ENCODE results near the gene UPF3A. TPM values are rescaled to one million over a fixed set of nuclear protein-coding genes. Genes with fewer than 3 reads are reported as not detected.

Gene UPF3A
- total and polyA plus RNA-seq, 2 of the 4 experiments (the other 2 are of a cell fraction) = 11.7 to 51.6 TPM

DNA sequence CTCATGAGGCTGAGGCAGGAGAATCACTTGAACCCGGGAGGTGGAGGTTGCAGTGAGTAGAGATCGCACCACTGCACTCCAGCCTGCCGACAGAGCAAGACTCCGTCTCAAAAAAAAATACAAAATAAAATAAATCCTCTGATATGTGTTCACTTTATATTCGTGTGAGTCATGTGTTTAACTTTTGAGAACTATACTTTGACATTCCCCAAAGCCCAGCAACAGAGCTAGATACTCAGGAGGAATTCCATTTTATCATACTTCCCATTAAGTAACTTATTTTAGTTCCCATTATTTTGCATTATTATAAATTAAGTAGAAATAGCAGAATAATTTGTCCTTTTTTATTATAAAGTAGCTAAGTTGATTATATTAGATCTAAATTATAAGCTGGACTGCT lies 29.6 kb downstream of the UPF3A start:
- H3K36me3 ChIP-seq (ENCODE audit: control insufficient read depth, insufficient read depth, low read length) = peaks cover 7% of the 10 kb centered on the region
- H3K4ac ChIP-seq (ENCODE audit: low read depth, low read length) = no peak overlapping the region
- H3K27me3 ChIP-seq (ENCODE audit: control insufficient read depth, insufficient read depth, low read length) = no peaks in the 10 kb centered on the region
- peak overlapping the region; percentile 42; the same call in 1 of the 2 replicates for H3K9ac ChIP-seq (ENCODE audit: low read depth, low read length)
- no peak overlapping the region for H3K56ac ChIP-seq (ENCODE audit: extremely low read depth, insufficient read depth, low read length)
- in situ Hi-C loops (cut with MboI; ENCODE audit: low sequenced_read_pairs) = no loop called here
- dilution Hi-C loops (cut with HindIII; ENCODE audit: low sequenced_read_pairs, unreplicated experiment) = no loop called here
- H3K4me1 ChIP-seq (ENCODE audit: control insufficient read depth, insufficient read depth, low read length) = peaks cover 11% of the 10 kb centered on the region
- H4K5ac ChIP-seq (ENCODE audit: low read depth, low read length) = no peak overlapping the region
- no peak overlapping the region for H3K14ac ChIP-seq (replicated peaks; ENCODE audit: low read depth, low read length)
- H2BK15ac ChIP-seq (ENCODE audit: low read depth, low read length) = no peak overlapping the region
- H3K9me3 ChIP-seq (ENCODE audit: control insufficient read depth, insufficient read depth, low read length) = no peaks in the 10 kb centered on the region
- H2AK9ac ChIP-seq (replicated peaks; ENCODE audit: low read depth, low read length, poor library complexity) = no peak overlapping the region
- WGBS, 2 experiments (ENCODE audit: extremely low coverage in 2 of 2, insufficient read length in 1 of 2) = no CpG with 5 or more reads among the region's 5 CpGs
- no peak overlapping the region for H2BK20ac ChIP-seq (ENCODE audit: low read depth, low read length)
- peak; percentile 75 for DNase-seq
- H3K23ac ChIP-seq (ENCODE audit: low read depth, low read length) = no peak overlapping the region; the same call in 1 of the 2 replicates
- no peak for TF ChIP-seq CTCF (conservative IDR thresholded peaks at IDR 0.05; ENCODE audit: low read depth, low read length)
- no peak for TF ChIP-seq RAD21 (IDR thresholded peaks at IDR 0.05; ENCODE audit: low read length)
- no peak for TF ChIP-seq MAFK (IDR thresholded peaks at IDR 0.05; ENCODE audit: low read depth, low read length)
- no peak for TF ChIP-seq NFE2L2 (IDR thresholded peaks at IDR 0.05; ENCODE audit: low read depth, low read length)
- no peak for TF ChIP-seq MAZ (IDR thresholded peaks at IDR 0.05; ENCODE audit: borderline replicate concordance, low read depth, low read length)
- no peak; the same call in 1 of the 2 replicates for TF ChIP-seq FOS (IDR thresholded peaks at IDR 0.05; ENCODE audit: low read depth, low read length)
- TF ChIP-seq, protein P1, sequence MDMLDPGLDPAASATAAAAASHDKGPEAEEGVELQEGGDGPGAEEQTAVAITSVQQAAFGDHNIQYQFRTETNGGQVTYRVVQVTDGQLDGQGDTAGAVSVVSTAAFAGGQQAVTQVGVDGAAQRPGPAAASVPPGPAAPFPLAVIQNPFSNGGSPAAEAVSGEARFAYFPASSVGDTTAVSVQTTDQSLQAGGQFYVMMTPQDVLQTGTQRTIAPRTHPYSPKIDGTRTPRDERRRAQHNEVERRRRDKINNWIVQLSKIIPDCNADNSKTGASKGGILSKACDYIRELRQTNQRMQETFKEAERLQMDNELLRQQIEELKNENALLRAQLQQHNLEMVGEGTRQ (IDR thresholded peaks at IDR 0.05; ENCODE audit: low read depth, low read length) = no peak
- no peak for TF ChIP-seq CEBPB (IDR thresholded peaks at IDR 0.05; ENCODE audit: low read depth, low read length)
- no peak for TF ChIP-seq MXI1 (IDR thresholded peaks at IDR 0.05; ENCODE audit: borderline replicate concordance, low read depth, low read length)
- TF ChIP-seq RFX5 (IDR thresholded peaks at IDR 0.05; ENCODE audit: low read depth, low read length) = no peak
- no peak for TF ChIP-seq SMC3 (IDR thresholded peaks at IDR 0.05; ENCODE audit: low read depth, low read length)
- no peak for TF ChIP-seq POLR2A (IDR thresholded peaks at IDR 0.05; ENCODE audit: low read depth, low read length)
- no peak for TF ChIP-seq RCOR1 (IDR thresholded peaks at IDR 0.05; ENCODE audit: insufficient replicate concordance, low read length)
- CTCF ChIA-PET = interaction anchor here (1.0 kb wide), 1 partner anchor 26 kb away, joined by 3 read pairs; no protein-coding TSS in a partner anchor
- no peak overlapping the region for H2BK120ac ChIP-seq (ENCODE audit: low read depth, low read length)
- H3K4me3 ChIP-seq (ENCODE audit: insufficient read depth, low read depth, low read length) = no peak overlapping the region
- H3K9me1 ChIP-seq (ENCODE audit: insufficient read depth, low read length) = peaks cover 3% of the 10 kb centered on the region; the same call in 1 of the 2 replicates
- POLR2A ChIA-PET (ENCODE audit: unreplicated experiment) = no interaction called here
- no peak overlapping the region for H4K8ac ChIP-seq (ENCODE audit: low read depth in 2 of 2, low read length in 2 of 2)
- H3K27ac ChIP-seq (ENCODE audit: insufficient read depth, low read length) = no peak overlapping the region
- peaks cover 0 to 2% of the 10 kb centered on the region in 2 experiments; a peak in 1 of 4 replicates for H3K79me1 ChIP-seq (ENCODE audit: low read depth in 1 of 2, low read length in 2 of 2)
- peaks cover 7% of the 10 kb centered on the region; the same call in 1 of the 2 replicates for H4K20me1 ChIP-seq (ENCODE audit: insufficient read depth, low read length)
- intact Hi-C loops (cut with micrococcal nuclease) = no loop called here
- H4K91ac ChIP-seq (ENCODE audit: insufficient read depth, low read depth, low read length) = no peak overlapping the region
- H3K4me2 ChIP-seq (ENCODE audit: low read depth, low read length) = peak overlapping the region; percentile 55; the same call in 1 of the 2 replicates
- no TSS peak for BruUV-seq (replicated peaks)
- peak; percentile 19 for ATAC-seq (ENCODE audit: low read depth)
- no peak overlapping the region for H2AFZ ChIP-seq (replicated peaks; ENCODE audit: low read length, poor library complexity)
- H2BK5ac ChIP-seq (ENCODE audit: low read depth, low read length, poor library complexity, severe bottlenecking) = no peak overlapping the region
- H2AK5ac ChIP-seq (ENCODE audit: low read depth, low read length) = no peak overlapping the region
- no peak overlapping the region for H3K18ac ChIP-seq (ENCODE audit: low read depth, low read length)
